Stimulated activated CD4-positive, alpha-beta T cell treated with anti-CD3 and anti-CD28 coated beads, Interleukin-15, amount 100 ng/mL, for 48 hours (primary cell): ENCODE data around the gene UBC.

Experiments used
- DNase-seq, 2 donors: peaks; one replicate each; pipeline ENCODE4 v3.0.0-alpha.2; 2020; ENCODE audit warnings: low read depth in 2 of 2

The UBC gene

GRCh38 chr12:124914392-124915238 lies at the start of gene UBC:
Gene UBC (minus strand): TSS chr12:124914650. CDS start chr12:124913771, 879 bp downstream.
- peak; percentile 82 to 85 for DNase-seq

DNA sequence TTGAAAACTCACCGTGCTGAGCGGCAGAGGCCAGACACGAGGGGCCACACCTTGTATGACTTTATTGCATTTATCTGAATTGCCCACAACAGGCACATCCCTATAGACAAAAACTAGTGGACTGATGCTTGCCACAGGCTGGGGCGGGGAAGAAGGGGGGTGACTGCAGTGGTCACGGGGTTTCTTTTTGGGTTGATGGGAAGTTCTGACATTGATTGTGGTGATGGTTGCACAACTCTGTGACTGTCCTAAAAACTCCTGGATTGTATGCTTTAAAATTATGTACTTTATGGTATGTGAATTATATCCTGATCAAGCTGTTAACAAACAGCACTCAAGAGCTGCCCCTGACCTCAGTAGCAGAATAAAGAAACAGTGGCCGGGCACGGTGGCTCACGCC lies 48.8 kb upstream of the UBC start:
- DNase-seq, result no peak

- DNase-seq, result no peak
Observed at GRCh38 chr12:124961055-124961454, 46.6 kb upstream of the UBC start.

- no peak for DNase-seq
Observed at GRCh38 chr12:124956571-124956970, 42.1 kb upstream of the UBC start.

DNA sequence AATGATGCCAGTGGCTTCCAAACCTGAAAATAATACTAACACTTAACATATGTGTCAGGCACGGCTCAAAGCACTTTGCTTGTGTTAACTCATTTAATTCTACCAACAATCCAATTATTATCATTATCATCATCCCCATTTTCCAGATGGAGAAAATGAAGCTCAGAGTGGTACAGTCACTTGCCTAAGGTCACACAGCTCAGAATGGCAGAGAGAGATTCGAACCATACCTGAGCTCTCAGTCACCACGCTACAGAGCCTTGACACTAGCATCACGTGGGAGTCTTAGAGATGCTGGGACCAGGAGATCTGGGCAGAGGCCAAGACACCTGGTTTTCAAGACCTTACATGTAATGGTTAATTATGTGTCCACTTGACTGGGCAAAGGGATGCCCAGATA lies 40.3 kb upstream of the UBC start:
- no peak for DNase-seq

DNA sequence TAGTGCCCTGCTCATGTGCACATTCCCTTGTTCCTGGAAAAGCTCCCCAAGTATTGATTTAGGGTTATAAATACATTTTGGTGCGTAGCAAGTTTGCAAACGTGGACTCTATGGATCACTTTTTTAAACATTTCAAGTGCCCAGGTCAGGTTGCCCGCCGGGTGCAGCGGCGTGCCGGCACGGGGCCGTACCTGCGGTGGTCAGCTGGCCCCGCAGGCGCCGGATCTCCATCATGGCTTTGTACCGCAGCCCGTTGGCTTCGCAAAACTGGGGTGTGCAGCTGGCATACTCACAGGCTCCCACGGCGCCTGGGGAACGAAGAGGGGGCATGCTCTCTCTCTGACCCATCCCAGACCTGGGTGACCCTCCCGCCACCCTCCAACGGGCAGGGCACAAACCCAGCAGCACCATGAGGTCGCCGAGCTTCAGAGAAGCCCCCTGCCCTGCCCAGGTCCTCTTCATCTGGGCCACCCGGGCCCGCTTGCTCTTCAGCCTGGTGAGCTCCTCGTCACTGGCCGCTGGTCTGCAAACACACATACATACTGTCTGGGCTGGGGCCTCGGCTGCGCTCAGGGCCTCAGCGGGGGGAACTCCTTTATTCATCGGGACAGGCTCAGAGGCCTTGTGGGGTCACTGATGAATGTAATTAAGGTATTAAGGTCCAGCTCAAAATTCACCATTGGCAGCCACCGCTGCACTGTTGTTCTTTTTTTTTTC lies 39.4 kb upstream of the UBC start:
- DNase-seq, result no peak

DNA sequence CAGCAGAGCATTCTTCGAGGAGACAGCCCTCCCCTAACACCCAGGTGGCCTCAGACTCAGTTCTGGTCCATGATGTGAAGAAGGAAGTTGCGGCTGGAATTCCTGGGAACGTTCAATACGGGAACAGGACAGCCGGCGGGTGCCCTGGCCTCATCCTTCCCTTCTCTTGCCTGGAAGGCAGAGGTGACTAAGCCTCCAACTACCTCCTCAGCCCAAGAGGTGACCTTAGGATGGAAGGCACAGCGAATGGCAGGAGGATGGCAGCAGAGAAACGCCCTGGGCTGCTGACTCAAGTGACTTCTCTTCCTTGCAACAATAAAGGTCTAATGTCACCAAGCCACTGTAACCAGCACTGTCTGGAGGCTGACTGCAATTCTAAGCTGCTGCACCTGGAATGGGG lies 38.4 kb upstream of the UBC start:
- no peak for DNase-seq

DNA sequence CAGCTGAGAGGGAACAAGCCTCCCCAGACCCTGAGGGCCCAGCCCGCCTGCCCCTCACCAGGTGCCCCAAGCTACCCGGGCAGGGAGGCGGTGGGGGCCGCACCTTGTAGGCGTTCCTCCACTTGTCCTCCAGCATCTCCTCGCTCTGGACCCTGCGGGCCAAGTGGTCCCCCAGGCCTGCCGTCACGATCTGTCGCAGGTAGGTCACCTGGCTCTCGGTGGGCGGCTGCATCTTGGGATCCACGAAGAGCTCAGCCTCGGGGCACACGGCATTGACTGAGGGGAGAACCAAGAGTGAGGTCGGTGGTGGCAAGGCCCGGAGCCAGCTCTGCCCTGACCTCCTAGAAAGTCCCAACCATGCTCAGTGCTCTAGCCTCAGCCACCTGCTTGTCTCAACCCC lies 37.8 kb upstream of the UBC start:
- no peak for DNase-seq

GRCh38 chr12:124949779-124950728 lies 35.6 kb upstream of the UBC start:
- DNase-seq, result no peak

- no peak for DNase-seq
Observed at GRCh38 chr12:124949066-124949465, 34.6 kb upstream of the UBC start.

- DNase-seq, result no peak
Observed at GRCh38 chr12:124947561-124948398, 33.3 kb upstream of the UBC start.

DNA sequence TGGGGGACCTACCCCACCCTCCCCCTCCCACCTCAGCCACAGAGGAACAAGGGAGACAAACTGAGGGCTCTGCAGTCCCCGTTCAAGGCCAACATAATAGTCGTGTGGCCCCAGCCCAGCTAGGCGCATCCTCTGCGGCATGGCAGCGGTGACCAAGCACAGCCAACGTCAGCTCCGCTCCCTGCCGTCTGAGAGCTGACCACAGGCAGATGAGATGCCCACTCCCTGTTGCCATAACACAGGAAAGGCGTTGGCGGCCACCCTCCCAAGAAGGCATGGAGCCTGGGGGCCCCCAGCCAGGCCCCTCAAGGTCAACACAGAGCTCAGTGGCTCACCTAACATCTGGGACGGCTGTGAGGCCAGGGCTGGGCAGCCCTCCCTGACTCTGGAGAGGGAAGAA lies 32.6 kb upstream of the UBC start:
- DNase-seq, result no peak

GRCh38 chr12:124946447-124946793 lies 32.0 kb upstream of the UBC start:
- no peak for DNase-seq

GRCh38 chr12:124941170-124941527 lies 26.7 kb upstream of the UBC start:
- DNase-seq, result no peak

GRCh38 chr12:124940393-124941169 lies 26.1 kb upstream of the UBC start:
- DNase-seq, result peak; percentile 82 to 85

DNA sequence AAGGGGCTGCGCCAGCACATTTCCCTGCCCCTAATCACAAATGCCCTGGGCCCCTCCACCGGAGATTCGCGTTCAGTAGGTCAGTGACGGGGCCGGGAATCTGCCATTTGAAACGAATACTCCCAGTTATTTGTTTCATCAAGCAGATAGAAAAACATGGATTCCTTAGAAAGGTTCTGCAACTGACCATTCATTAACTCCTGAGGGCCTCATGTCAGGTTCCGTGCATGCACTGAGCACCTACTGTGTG lies 25.6 kb upstream of the UBC start:
- no peak for DNase-seq

GRCh38 chr12:124939421-124940142 lies 25.1 kb upstream of the UBC start:
- DNase-seq, result peak; percentile 84 to 85

GRCh38 chr12:124939079-124939420 lies 24.6 kb upstream of the UBC start:
- DNase-seq, result no peak

DNA sequence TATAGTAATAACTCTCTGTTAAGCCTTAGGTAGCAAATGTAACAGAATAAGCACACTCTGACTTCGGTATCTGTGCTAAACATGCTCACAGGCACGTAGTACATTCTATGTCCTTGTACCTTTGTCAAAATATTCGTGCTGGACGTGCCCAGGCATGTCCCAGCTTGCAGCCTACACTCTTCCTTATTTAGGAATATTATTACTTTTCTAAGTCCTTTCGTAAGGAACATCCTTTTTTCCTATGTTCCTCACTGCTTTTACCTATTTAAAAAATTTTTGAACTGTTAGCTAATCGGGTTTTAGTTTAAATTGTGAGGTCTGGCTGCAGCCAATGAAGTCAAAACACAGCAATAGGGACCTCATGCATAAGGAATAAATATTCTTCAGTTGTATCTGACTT lies 24.1 kb upstream of the UBC start:
- no peak for DNase-seq

DNA sequence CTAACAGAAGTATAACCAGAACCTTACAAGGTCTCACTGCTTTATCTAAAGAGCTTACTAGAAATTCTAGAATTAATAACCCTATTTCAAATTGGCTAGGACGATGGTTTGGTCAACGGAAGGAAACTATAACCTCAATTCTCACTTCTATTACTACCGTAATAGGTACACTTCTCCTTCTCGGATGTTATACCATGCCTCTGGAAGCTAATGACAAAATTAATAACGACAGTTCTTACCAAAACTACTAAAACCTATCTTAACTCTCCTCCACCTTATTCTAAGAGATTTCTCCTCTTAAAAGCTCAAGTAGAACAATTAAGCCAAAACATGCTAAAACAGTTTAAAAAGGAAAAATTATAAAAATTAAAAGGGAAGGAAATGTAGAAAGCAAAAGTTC lies 23.7 kb upstream of the UBC start:
- no peak for DNase-seq
